ENCODE results near the gene PBX1. TPM values are rescaled to one million over a fixed set of nuclear protein-coding genes. Genes with fewer than 3 reads are reported as not detected.

Gene PBX1
- total and polyA plus RNA-seq, 10 of the 15 experiments (the other 5 are each of a cell fraction or from before 2014, with no cell fraction given) = 0.05 to 0.28 (median 0.11) TPM; not detected in 5

- no peak overlapping the region for H3K9ac ChIP-seq (ENCODE audit: control insufficient read depth, insufficient read depth, low read length)
- no peak for ATAC-seq
- no peaks in the 10 kb centered on the region for H3K36me3 ChIP-seq (ENCODE audit: control insufficient read depth in 2 of 2, insufficient read depth in 2 of 2, low read length in 1 of 2)
- no peak overlapping the region for H2AFZ ChIP-seq (ENCODE audit: control insufficient read depth, low read depth, low read length)
- POLR2A ChIA-PET = no interaction called here
- FAIRE-seq = no peak
- no peak overlapping the region for H3K27ac ChIP-seq (ENCODE audit: control insufficient read depth, insufficient read depth)
- no peaks in the 10 kb centered on the region for H3K9me3 ChIP-seq (replicated peaks; ENCODE audit: control insufficient read depth, insufficient read depth, low read length)
- 43% methylated on average over 2 of the region's 2 CpGs for WGBS (ENCODE audit: insufficient coverage, insufficient replicate concordance, low lambda C conversion rate, missing lambda C conversion rate)
- intact Hi-C loops (cut with micrococcal nuclease; ENCODE audit: unreplicated experiment) (no loop called here), in situ Hi-C loops (cut with MboI) (no loop called here)
- SMC1A ChIA-PET (ENCODE audit: uncharacterized antibody, unreplicated experiment) = no interaction called here
- no TSS peak for BruUV-seq (replicated peaks)
- H4K20me1 ChIP-seq (ENCODE audit: control insufficient read depth, insufficient read depth) = no peaks in the 10 kb centered on the region
- no peaks in the 10 kb centered on the region for H3K79me2 ChIP-seq (ENCODE audit: control insufficient read depth, insufficient read depth, low read length)
- no peak overlapping the region for H3K4me3 ChIP-seq
- CTCF ChIA-PET = no interaction called here
- no peaks in the 10 kb centered on the region for H3K27me3 ChIP-seq (replicated peaks in 1 of 2; ENCODE audit: control insufficient read depth in 2 of 2, insufficient read depth in 2 of 2, low read length in 1 of 2)
- no peaks in the 10 kb centered on the region for H3K4me1 ChIP-seq (ENCODE audit: control insufficient read depth, insufficient read depth, low read length)
- no peak for DNase-seq (ENCODE audit: low read depth, low spot score)
- RAD21 ChIA-PET (ENCODE audit: unreplicated experiment) = no interaction called here
- no peak overlapping the region for H3K4me2 ChIP-seq (ENCODE audit: control insufficient read depth, insufficient read depth)
- TF ChIP-seq HDGF (IDR thresholded peaks at IDR 0.05) (no peak), MXI1 (IDR thresholded peaks at IDR 0.05; ENCODE audit: low read depth, low read length) (no peak), BCL11A (IDR thresholded peaks at IDR 0.05; ENCODE audit: low read depth, low read length) (no peak), BACH1 (IDR thresholded peaks at IDR 0.05; ENCODE audit: borderline replicate concordance) (no peak), RELB (IDR thresholded peaks at IDR 0.05; ENCODE audit: low read depth) (no peak), ETV6 (conservative IDR thresholded peaks at IDR 0.05 in 1 of 2, IDR thresholded peaks at IDR 0.05 in 1 of 2; ENCODE audit: borderline replicate concordance in 1 of 2, low read depth in 1 of 2) (no peak), E4F1 (IDR thresholded peaks at IDR 0.05; ENCODE audit: borderline replicate concordance, partially characterized antibody) (no peak), CEBPZ (IDR thresholded peaks at IDR 0.05; ENCODE audit: low read depth, low read length) (no peak), USF1 (IDR thresholded peaks at IDR 0.05; ENCODE audit: borderline replicate concordance, extremely low read length, insufficient read depth, low read depth, low read length) (no peak), STAT3 (IDR thresholded peaks at IDR 0.05; ENCODE audit: low read depth, low read length) (no peak), CREB1 (IDR thresholded peaks at IDR 0.05; ENCODE audit: low read depth) (no peak), SMARCA5 (IDR thresholded peaks at IDR 0.05) (no peak), HSF1 (IDR thresholded peaks at IDR 0.05; ENCODE audit: low read depth, low read length) (no peak)
These were observed 141.7 kb downstream of the PBX1 start for GRCh38 chr1:164700683-164701082.
